HCT116 (cell line): ENCODE data around the gene DYNC2H1. TPM values are rescaled to one million over a fixed set of nuclear protein-coding genes. Genes with fewer than 3 reads are reported as not detected.

Experiments
- ATAC-seq: fragments of 200-7000 bp; cut with Tn5 transposase; 2 replicates; pipeline ENCODE4 v1.9.1; 2020; ENCODE audit warnings: mild to moderate bottlenecking, moderate library complexity
- BruUV-seq: library from RNA; stranded (reverse); fragments of 400-500 nt; replicated peaks from 2 replicates; lab custom pipeline; 2021; lab: Mats Ljungman, UMichigan
- CTCF ChIA-PET: fragments of 300-600 bp; sonication (Branson Sonifier 250); formaldehyde crosslinking; loops from one replicate; lab custom pipeline; 2021; ENCODE audit warnings: antibody characterized with exemption; lab: Charles Lee
- POLR2A ChIA-PET: fragments of 300-600, 350-600 bp; sonication (Branson Sonifier 250); formaldehyde crosslinking; loops from one replicate; lab custom pipeline; 2021; ENCODE audit warnings: antibody characterized with exemption; lab: Charles Lee
- RAD21 ChIA-PET, 2 experiments: fragments of 300-600 bp; sonication (Branson Sonifier 250); formaldehyde crosslinking; loops; one replicate each; lab custom pipeline; 2023; ENCODE audit warnings: low total read pairs in 2 of 2; ENCODE audit not compliant: uncharacterized antibody in 2 of 2, unreplicated experiment in 2 of 2, low non-redundant PET in 1 of 2; lab: Charles Lee
- DNase-seq: peaks from one replicate; pipeline ENCODE4 v3.0.0-alpha.2; 2010; ENCODE audit warnings: low read depth, low spot score
- H2AFZ ChIP-seq: fragments of 200-600 bp; shearing (Covaris generic), sonication (generic); 2 replicates; pipeline ENCODE4 v1.6.1; 2017; ENCODE audit warnings: low read depth, mixed run types, mixed read lengths, antibody characterized with exemption, low read length; ENCODE audit not compliant: poor library complexity, severe bottlenecking
- H3K27ac ChIP-seq: 2 replicates; pipeline ENCODE4 v1.5.1; 2012; ENCODE audit warnings: low read depth, low read length
- H3K27me3 ChIP-seq: fragments of 200-600 bp; sonication (generic); 2 replicates; pipeline ENCODE4 v1.6.1; 2016; ENCODE audit warnings: mixed run types, low read length, mixed read lengths; ENCODE audit not compliant: insufficient read depth
- H3K36me3 ChIP-seq, 2 experiments: fragments of 200-500 bp in 1 of 2; fragments of 200-600 bp in 1 of 2; sonication (Bioruptor generic) in 1 of 2; sonication (generic) in 1 of 2; 2 replicates each; pipeline versions ENCODE4 v1.5.1 to v1.6.1; 2014 to 2016; ENCODE audit warnings: low read length in 2 of 2, inconsistent platforms in 1 of 2, mixed read lengths in 1 of 2, mixed run types in 1 of 2; ENCODE audit not compliant: insufficient read depth in 2 of 2, control insufficient read depth in 1 of 2
- H3K4me1 ChIP-seq, 2 experiments: fragments of 200-600 bp in 1 of 2; sonication (generic) in 1 of 2; 2 replicates each; pipeline versions ENCODE4 v1.5.1 to v1.6.1; 2012 to 2017; ENCODE audit warnings: low read length in 2 of 2, inconsistent platforms in 1 of 2, mild to moderate bottlenecking in 1 of 2, mixed read lengths in 1 of 2, mixed run types in 1 of 2, moderate library complexity in 1 of 2; ENCODE audit not compliant: insufficient read depth in 2 of 2, control insufficient read depth in 1 of 2
- H3K4me2 ChIP-seq: fragments of 200-600 bp; sonication (generic); 2 replicates; pipeline ENCODE4 v1.6.1; 2017; ENCODE audit warnings: mixed run types, low read length, mixed read lengths
- H3K4me3 ChIP-seq, 2 experiments: fragments of 200-600 bp in 1 of 2; sonication (generic) in 1 of 2; replicated peaks in 1 of 2; 2 replicates each; pipeline ENCODE4 v1.5.1; 2011 to 2016; ENCODE audit warnings: low read length in 2 of 2, control low read depth in 1 of 2, low read depth in 1 of 2, mild to moderate bottlenecking in 1 of 2, mixed read lengths in 1 of 2, mixed run types in 1 of 2
- H3K79me2 ChIP-seq: fragments of 200-600 bp; sonication (generic); 2 replicates; pipeline ENCODE4 v1.6.1; 2017; ENCODE audit warnings: mild to moderate bottlenecking, mixed run types, low read length, moderate library complexity, mixed read lengths; ENCODE audit not compliant: insufficient read depth
- H3K9ac ChIP-seq: fragments of 200-600 bp; sonication (generic); 2 replicates; pipeline ENCODE4 v1.6.1; 2016; ENCODE audit warnings: low read length, mixed read lengths
- H3K9me2 ChIP-seq: fragments of 200-600 bp; sonication (generic), shearing (Covaris generic); 2 replicates; pipeline ENCODE4 v1.6.1; 2017; ENCODE audit warnings: mixed run types, mild to moderate bottlenecking, moderate library complexity; ENCODE audit not compliant: insufficient read depth
- H3K9me3 ChIP-seq, 2 experiments: fragments of 200-500 bp in 1 of 2; fragments of 200-600 bp in 1 of 2; sonication (Bioruptor generic) in 1 of 2; sonication (generic) in 1 of 2; 2 replicates each; pipeline ENCODE4 v1.6.1; 2014 to 2017; ENCODE audit warnings: low read length in 2 of 2, mixed read lengths in 2 of 2, inconsistent platforms in 1 of 2, low read depth in 1 of 2, mild to moderate bottlenecking in 1 of 2, mixed run types in 1 of 2, moderate library complexity in 1 of 2; ENCODE audit not compliant: control insufficient read depth in 1 of 2, insufficient read depth in 1 of 2
- H4K20me1 ChIP-seq: fragments of 200-600 bp; sonication (generic), shearing (Covaris generic); 2 replicates; pipeline ENCODE4 v1.6.1; 2017; ENCODE audit warnings: mixed run types, mild to moderate bottlenecking, moderate library complexity; ENCODE audit not compliant: insufficient read depth
- ATF3 ChIP-seq: IDR thresholded peaks from 2 replicates; pipeline ENCODE4 v1.6.1; 2012
- CBX3 ChIP-seq: IDR thresholded peaks from 2 replicates; pipeline ENCODE4 v1.6.1; 2012; ENCODE audit warnings: low read depth
- CEBPB ChIP-seq: IDR thresholded peaks from 2 replicates; pipeline ENCODE4 v1.6.1; 2012; ENCODE audit warnings: low read depth
- CTCF ChIP-seq, 3 experiments: fragments of 200-600 bp in 1 of 3; sonication (generic) in 1 of 3; IDR thresholded peaks in 2 of 3; conservative IDR thresholded peaks in 1 of 3; 2 replicates each; pipeline ENCODE4 v1.5.1; 2012 to 2017; ENCODE audit warnings: low read depth in 2 of 3, low read length in 2 of 3, antibody characterized with exemption in 1 of 3, borderline replicate concordance in 1 of 3, control low read depth in 1 of 3, mild to moderate bottlenecking in 1 of 3, mixed read lengths in 1 of 3, mixed run types in 1 of 3, moderate library complexity in 1 of 3; ENCODE audit not compliant: insufficient read depth in 1 of 3
- ELF1 ChIP-seq: IDR thresholded peaks from 2 replicates; pipeline ENCODE4 v1.6.1; 2012; ENCODE audit warnings: low read depth, borderline replicate concordance
- EZH2phosphoT487 ChIP-seq: fragments of 200-600 bp; IDR thresholded peaks from 2 replicates; pipeline ENCODE4 v1.6.1; 2018; ENCODE audit warnings: antibody characterized with exemption, borderline replicate concordance
- FOSL1 ChIP-seq: IDR thresholded peaks from 2 replicates; pipeline ENCODE4 v1.6.1; 2012; ENCODE audit warnings: low read depth
- JUND ChIP-seq: IDR thresholded peaks from 2 replicates; pipeline ENCODE4 v1.6.1; 2012
- MAX ChIP-seq: IDR thresholded peaks from 2 replicates; pipeline ENCODE4 v1.6.1; 2012
- POLR2AphosphoS5 ChIP-seq: IDR thresholded peaks from 2 replicates; pipeline ENCODE4 v1.6.1; 2011; ENCODE audit warnings: mild to moderate bottlenecking, low read depth, low read length, moderate library complexity
- RAD21 ChIP-seq: IDR thresholded peaks from 2 replicates; pipeline ENCODE4 v1.6.1; 2012; ENCODE audit warnings: low read depth, mild to moderate bottlenecking
- SP1 ChIP-seq: IDR thresholded peaks from 2 replicates; pipeline ENCODE4 v1.6.1; 2012; ENCODE audit warnings: low read depth
- TCF7L2 ChIP-seq: IDR thresholded peaks from 2 replicates; pipeline ENCODE4 v1.7.0; 2011; ENCODE audit warnings: borderline replicate concordance, inconsistent platforms; ENCODE audit not compliant: insufficient read depth, insufficient read length; ENCODE audit errors: extremely low read depth
- YY1 ChIP-seq: IDR thresholded peaks from 2 replicates; pipeline ENCODE4 v1.6.1; 2011; ENCODE audit warnings: low read length, low read depth, moderate library complexity, mild to moderate bottlenecking; ENCODE audit not compliant: insufficient replicate concordance; ENCODE audit errors: extremely low read depth
- intact Hi-C: fragments of 100-400 bp; cut with micrococcal nuclease; formaldehyde crosslinking; loops from 2 replicates; pipeline ENCODE4 v1.10.0; 2022
- total RNA-seq: library from RNA; stranded (reverse); gene quantifications from one replicate; pipeline ENCODE4 v1.2.1, GENCODE V29; 2021; ENCODE audit not compliant: unreplicated experiment

The DYNC2H1 gene
- total RNA-seq, 1 experiment from 2014 or later, result 1.5 TPM

GRCh38 chr11:103380031-103380430 is 270.8 kb downstream of the DYNC2H1 start:
- RAD21 ChIA-PET, result no interaction called here
- Histone ChIP-seq H2AFZ (no peak overlapping the region), H3K79me2 (no peaks in the 10 kb centered on the region), H3K36me3 (no peaks in the 10 kb centered on the region), H3K9me2 (no peaks in the 10 kb centered on the region), H4K20me1 (no peaks in the 10 kb centered on the region), H3K4me1 (no peaks in the 10 kb centered on the region), H3K9ac (no peak overlapping the region), H3K27ac (no peak overlapping the region), H3K9me3 (no peaks in the 10 kb centered on the region; a peak in 1 of 4 replicates), H3K27me3 (no peaks in the 10 kb centered on the region), H3K4me3 (no peak overlapping the region), H3K4me2 (no peak overlapping the region)
- CTCF ChIA-PET, result no interaction called here
- no TSS peak for BruUV-seq
- intact Hi-C loops, result no loop called here
- no peak for DNase-seq
- POLR2A ChIA-PET, result no interaction called here
- TF ChIP-seq RAD21 (no peak), MAX (no peak), CBX3 (no peak), ELF1 (no peak), YY1 (no peak), SP1 (no peak), JUND (no peak), CEBPB (no peak), EZH2phosphoT487 (no peak), TCF7L2 (no peak), ATF3 (no peak), FOSL1 (no peak), CTCF (IDR thresholded peaks at IDR 0.05 in 2 of 3, conservative IDR thresholded peaks at IDR 0.05 in 1 of 3; ENCODE audit: borderline replicate concordance in 1 of 3, insufficient read depth in 1 of 3, low read depth in 2 of 3, low read length in 2 of 3) (no peak), POLR2AphosphoS5 (no peak)
- no peak for ATAC-seq
